Occipital lobe (tissue), 2 donors: ENCODE measurements around the gene BLVRB. TPM values are rescaled to one million over a fixed set of nuclear protein-coding genes. Genes with fewer than 3 reads are reported as not detected.
A peak's percentile ranks its signal among the peaks of the same experiment; 100 is the strongest.
"Not testable (repeated sequence)": the region's sequence is repeated elsewhere in the genome, so short reads cannot be mapped to it uniquely, and the experiment has no call there.

ENCODE experiments used
- DNase-seq: peaks from one replicate; lab custom pipeline; 2025; lab: John Stamatoyannopoulos, UW
- total RNA-seq: library from RNA; depleted of rRNA; stranded (reverse); fragments of >200 nt; gene quantifications from one replicate; pipeline ENCODE4 v1.2.3, GENCODE V29; 2014

The BLVRB gene
- total RNA-seq, 1 donor from 2014 or later: 16.5 TPM

DNA sequence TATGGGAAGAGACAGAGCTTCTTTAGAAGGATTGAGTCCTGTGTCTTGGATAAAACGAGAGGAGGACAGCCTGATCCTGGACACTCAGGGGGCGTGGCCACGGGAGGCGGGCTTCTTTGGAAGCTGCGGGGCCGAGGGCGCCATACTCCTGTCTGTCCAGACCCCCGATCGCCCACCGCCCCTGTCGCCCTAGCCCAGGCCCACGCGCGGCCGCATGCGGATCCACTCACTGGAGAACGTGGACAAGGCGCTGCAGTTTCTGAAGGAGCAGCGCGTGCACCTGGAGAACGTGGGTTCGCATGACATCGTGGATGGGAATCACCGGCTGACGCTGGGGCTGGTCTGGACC lies 24.3 kb upstream of the BLVRB start:
- no peak for DNase-seq

DNA sequence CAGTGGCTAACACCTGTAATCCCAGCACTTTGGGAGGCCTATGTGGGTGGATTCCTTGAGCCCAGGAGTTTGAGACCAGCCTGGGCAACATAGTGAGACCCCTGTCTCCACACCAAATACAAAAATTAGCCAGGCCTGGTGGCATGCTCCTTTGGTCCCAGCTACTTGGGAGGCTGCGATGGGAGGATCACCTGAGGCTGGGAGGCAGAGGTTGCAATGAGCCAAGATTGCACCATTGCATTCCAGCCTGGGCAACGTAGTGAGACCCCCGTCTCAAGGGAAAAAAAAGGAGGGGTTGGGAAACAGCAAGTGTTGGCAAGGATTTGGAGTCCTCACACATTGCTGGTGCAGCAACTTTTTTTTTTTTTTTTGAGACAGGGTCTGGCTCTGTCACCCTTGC lies 20.5 kb upstream of the BLVRB start:
- no peak for DNase-seq

DNA sequence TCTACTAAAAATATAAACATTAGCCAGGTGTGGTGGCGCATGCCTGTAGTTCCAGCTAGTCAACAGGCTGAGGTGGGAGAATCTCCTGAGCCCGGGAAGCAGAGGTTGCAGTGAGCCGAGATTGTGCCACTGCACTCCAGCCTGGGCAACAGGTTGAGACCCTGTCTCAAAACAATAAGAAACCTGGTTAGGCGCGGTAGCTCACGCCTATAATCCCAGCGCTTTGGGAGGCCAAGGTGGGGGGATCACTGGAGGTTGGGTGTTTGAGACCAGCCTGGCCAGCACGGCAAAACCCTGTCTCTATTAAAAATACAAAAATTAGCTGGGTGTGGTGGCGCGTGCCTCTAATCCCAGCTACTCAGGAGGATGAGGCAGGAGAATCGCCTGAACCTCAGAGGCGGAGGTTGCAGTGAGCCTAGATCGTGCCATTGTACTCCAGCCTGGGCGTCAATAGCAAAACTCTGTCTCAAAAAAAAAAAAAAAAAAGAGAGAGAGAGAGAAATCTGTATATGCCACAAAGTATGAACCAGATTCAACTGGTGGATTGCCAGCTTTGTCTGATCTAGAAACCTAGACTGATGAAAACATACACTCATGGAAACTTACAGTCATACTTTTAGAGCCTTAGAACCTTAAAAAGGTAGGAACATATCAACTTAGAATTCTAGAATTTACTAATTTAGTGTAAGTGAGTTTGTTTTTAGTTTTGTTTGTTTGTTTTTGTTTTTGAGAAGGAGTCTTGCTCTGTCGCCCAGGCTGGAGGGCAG lies 10.5 kb upstream of the BLVRB start:
- not testable (repeated sequence) for DNase-seq

DNA sequence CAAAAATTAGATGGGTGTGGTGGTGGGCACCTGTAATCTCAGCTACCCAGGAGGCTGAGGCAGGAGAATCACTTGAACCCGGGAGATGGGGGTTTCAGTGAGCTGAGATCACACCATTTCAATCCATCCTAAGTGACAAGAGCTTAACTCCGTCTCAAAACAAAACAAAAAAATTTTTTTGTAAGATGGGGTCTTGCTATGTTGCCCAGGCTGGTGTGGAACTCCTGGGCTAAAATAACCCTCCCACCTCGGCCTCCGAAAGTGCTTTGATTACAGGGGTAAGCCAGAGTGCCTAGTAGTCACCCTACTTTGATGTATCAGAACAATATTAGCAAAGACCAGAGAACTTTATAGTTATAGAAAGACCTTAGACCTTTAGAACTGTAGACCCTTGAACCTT lies 9.2 kb upstream of the BLVRB start:
- DNase-seq: no peak

DNA sequence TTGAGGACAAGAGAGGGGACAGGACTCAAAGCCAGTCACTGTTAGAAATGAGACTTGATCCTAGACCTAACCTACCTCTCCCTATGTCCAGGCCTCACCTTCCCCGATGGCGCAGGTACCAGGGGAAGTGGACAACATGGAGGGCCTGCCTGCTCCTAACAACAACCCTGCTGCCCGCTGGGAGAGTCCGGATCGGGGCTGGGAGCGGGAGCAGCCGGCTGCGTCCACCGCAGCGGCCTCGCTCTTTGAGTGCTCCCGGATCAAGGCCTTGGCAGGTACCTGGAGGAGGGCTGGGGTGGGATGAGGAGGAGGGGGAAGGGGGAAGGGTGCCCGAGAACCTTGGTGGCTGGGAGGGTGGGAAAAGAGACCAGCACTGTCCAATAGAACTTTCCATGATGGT lies 7.0 kb upstream of the BLVRB start:
- no peak for DNase-seq

DNA sequence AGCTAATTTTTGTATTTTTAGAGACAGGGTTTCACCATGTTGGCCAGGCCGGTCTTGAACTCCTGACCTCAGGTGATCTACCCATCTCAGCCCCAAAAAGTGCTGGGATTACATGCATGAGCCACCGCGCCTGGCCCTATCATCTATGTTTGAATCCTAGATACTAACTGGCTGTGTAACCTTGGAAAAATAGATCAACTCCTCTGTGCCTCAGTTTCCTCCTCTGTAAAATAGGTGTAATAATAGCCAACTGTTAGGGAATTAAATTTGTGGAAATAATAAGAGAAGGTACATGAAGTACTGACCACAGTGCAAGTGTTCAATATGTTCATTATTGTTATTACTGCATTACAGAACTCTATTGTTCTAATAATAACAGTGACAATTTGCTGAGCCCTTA lies 5.6 kb upstream of the BLVRB start:
- DNase-seq: no peak

DNA sequence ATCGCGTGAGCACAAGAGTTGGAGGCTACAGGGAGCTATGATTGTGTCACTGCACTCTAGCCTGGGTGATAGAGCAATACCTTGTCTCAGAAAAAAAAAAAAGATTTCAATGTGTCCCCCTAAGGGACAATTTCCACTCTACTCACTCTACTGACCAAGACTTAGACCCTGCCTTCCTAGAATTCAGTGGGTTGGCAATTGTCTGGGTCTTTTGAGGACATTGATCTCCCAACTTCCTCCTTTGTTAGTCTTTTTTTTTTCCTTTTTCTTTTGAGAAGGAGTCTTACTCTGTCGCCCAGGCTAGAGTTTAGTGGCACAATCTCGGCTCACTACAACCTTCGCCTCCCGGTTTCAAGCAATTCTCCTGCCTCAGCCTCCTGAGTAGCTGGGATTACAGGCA lies 3.5 kb upstream of the BLVRB start:
- DNase-seq: no peak

DNA sequence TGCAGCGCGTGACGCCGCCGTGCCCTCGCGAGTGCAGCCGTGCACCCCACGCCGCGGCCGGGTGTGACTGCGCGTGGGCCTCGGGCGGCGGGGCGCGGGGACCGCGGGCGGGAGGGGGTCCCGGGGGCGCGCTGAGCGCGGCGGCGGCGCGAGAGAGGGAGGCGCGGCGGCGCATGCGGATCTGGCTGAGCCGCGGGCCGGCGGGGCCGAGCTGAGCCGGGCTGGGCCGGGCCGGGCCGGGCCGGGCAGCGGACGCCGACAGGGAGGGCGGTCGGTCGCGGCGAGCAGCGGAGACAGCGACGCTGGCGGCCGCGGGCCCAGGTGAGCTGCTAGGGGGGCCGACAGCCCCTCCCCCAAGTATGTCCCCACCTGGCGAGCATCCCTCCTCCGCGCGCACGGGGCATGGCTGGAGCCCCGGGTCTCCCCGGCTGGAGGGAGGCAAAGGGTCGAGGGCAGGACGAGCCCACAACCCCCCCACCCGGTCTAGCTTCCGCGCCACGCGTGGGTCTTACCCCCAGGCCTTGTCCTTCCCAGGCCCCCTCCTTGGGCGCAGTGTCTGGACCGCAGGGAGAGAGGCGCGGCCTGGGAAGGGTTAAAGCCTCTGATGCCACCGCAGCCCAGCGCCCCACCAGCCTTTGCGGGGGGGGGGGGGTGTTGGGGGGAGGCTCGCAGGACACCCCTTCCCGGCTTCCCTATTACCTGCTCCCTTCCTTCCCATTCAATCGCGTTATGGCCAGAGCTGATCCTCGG lies 1.6 kb upstream of the BLVRB start, which contains the start of gene SPTBN4:
Gene SPTBN4 (plus strand): TSS at position 17 of the 750 bp plus-strand sequence. CDS start 5,621 bp downstream, outside the sequence.
- no peak for DNase-seq

DNA sequence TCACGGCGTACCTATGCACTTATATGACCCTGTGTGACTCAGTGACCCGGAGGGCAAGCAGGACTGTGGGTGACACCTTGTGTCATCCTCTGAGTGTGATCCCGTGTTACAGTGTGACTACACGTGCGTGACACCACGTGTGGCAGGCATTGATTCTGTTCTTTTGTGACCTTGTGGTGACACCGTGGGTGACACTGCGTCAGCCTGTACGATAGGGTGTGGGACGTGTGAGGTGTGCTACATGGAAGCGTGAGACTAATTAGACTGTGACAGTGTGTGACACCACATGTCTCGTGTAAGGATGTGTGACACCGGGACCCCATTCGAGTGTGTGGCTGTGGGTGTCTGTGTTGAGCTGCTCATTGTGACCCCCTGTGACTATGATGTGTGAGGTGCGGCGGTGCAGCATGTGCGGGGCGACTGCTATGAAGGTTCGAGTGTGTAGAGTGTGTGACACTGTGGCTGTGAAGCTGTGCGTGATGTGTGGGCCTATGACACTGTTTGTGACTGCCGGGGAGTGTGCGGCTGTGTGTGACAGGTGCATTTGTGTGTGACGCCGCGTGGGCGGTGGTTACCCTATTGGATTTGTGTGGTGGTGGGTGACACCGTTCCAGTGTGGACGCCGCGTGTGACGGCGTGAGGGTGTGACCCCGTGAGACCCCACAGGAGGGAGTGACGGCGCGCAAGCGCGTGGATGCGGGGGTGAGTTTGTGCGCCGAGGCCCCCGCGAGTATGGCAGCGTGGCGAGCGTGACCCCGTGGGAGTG lies 857 bp upstream of the BLVRB start:
- DNase-seq: no peak

DNA sequence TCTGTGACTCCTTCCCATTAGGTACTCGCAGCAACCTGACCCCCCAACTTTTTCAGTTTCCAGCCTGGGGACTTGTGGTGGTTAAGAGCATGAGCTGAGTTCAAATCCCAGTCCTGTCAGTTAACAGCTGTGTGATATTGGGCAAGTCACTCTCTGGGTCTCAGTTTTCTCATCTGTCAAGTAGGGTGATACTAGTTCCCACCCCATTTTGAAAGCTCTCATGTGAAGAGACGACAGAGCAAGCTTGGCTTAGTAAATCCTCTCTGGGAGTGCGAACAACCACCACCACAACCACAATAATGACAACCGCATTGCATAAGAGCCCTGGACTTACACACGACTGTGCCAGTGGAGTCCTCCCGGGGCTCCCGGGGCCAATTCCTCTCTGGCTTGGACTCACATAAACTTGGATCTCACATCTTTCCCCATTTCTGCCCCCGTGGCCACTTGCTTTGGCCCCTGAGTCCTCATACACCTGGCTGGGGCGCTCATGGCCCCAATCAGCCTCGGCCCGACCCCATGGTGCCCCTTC lies 454 bp downstream of the BLVRB start:
- no peak for DNase-seq

DNA sequence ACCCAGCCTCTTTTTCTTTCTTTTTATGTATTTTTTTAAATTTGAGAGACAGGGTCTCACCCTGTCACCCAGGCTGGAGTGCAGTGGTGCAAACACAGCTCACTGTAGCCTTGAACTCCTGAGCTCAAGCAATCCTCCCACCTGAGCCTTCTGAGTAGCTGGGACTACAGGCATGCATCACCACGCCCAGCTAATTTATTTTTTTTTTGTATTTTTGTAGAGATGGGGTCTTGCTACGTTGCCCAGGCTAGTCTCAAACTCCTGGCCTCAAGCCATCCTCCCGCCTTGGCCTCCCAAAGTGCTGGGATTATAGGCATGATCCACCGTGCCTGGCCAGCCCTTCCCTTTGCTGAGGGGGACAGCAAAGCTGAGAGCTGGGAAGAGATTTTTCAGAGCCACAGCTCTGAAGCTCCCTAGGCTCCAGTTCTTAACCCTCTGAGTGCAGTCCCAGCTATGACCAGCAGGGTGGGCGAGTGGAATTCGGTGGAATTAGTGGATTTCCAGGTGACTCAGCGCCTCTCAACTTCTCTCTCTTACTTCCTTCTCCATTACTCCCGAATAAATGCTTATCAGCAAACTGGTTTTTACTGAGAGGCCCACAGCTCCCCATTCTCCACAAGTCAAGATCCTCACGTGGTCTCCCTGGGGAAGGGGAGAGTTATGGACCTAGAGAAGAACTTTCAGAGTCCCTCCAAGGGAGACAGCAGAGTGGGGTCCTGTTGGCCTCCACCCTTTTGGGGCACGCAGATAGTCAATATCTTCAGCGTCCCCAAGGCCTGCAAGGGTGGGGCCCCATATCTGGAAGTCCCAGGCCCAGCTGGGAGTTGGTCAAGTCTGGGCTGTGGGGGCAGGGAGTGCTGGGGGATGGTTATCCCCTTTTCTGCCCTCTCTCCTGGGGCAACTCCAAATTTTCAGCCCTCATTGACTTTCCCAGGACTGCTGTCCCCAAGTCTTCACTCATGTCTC lies 1.2 kb downstream of the BLVRB start:
- DNase-seq: peak; percentile 71

DNA sequence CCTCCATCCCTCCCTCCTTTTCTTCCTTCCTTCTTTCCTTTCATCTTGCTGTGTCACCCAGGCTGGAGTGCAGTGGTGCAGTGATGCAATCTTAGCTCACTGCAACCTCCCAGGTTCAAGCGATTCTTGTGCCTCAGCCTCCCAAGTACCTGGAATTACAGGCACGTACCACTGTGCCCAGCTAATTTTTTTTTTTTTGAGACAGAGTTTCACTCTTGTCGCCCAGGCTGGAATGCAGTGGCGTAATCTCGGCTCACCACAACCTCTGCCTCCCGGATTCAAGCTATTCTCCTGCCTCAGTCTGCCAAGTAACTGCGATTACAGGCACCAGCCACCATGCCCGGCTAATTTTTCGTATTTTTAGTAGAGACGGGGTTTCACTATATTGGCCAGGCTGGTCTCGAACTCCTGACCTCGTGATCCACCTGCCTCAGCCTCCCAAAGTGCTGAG lies 1.9 kb downstream of the BLVRB start:
- not testable (repeated sequence) for DNase-seq

DNA sequence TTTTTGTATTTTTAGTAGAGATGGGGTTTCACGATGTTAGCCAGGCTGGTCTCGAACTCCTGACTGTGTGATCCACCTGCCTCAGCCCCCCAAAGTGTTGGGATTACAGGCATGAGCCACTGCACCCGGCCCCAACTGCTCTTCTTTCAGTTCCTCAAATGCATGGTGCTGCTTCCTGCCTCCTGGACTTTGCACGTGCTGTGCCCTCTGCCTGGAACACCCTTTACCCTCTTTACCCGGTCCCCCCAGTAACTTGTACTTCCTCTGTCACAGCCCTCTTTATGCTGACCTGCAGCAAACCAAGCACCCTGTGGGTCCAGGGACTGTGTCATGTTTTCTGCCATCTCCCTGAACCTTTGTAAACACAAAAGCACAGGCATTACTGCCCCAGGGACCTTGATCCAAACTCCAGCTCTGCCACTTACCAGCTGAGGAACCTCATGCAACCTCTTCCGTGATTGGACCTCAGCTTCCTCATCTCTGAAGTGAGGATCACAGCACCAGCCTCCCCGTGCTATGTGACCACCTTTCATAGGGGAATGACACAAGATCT lies 3.8 kb downstream of the BLVRB start:
- no peak for DNase-seq

DNA sequence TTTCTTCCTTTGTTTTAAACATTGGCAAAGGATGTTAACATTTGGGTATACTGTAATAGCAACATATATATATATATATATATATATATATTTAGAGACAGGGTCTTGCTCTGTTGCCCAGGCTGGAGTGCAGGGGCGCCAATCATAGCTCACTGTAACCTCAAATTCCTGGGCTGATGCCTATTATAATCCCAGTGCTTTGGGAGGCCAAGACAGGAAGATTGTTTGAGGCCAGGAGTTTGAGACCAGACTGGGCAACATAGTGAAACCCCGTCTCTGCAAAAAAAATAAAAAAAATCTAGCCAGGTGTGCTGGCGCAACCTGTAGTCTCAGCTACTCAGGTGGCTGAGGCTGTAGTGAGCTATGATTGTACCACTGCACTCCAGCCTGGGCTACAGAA lies 5.4 kb downstream of the BLVRB start:
- no peak for DNase-seq

DNA sequence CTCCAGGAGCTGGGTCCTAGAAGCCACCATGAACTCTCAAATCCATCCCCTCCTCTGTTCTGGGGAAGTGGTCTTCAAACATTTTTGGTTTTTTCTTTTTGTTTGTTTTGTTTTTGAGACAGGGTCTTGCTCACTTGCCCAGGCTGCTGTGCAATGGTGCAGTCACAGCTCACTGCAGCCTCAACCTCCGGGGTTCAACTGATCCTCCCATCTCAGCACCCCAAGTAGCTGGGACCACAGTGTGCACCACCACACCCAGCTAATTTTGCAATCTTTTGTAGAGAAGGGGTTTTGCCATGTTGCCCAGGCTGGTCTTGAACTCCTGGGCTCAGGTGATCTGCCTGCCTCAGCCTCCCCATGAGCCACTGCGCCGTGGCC lies 7.0 kb downstream of the BLVRB start:
- no peak for DNase-seq

DNA sequence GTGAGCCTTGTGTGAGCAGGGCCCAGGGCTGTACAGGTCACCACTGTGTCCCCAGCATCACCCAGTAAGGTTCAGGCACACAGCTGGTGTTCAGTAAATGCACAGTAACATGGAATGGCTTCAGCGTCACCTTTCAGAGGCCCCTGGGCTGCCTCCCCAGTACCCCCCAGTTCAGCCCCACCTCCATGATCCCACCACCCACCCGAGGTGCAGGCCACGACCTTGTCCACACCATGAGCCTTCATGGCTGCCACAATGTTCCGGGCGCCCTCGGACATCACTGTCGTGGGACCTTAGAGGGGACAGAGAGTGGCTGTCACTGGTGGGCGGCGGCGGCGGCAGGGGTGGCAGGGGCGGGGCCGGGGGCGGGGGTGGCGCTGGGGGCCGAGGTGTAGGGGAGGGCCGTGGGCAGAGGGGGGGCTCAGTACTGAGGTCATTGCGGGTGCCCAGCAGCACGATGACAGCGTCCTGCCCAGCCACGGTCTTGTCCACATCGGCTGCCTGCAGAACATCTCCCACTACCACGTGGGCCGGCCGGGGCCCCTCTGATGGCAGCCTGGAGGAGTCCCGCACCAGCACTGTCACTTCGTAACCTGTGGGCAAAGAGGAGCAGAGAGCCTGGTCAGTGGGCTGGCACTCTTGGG lies 7.5 kb downstream of the BLVRB start:
- no peak for DNase-seq

DNA sequence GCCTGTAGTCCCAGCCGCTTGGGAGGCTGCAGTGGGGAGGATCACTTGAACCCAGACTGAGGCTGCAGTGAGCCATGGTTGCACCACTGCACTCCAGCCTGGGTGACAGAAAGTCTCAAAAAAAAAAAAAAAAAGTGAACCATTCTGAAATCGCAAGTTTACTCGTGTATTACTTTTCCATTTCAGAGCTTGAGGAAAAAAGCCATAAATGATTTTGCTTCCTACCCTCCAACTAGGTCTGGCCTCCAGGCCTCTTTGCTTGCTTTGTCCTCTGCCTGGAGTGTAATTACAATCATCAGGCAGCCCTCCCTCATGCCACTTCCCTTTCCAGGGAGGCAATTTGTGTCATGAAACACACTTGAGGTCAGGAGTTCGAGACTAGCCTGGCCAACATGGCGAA lies 8.5 kb downstream of the BLVRB start:
- no peak for DNase-seq

DNA sequence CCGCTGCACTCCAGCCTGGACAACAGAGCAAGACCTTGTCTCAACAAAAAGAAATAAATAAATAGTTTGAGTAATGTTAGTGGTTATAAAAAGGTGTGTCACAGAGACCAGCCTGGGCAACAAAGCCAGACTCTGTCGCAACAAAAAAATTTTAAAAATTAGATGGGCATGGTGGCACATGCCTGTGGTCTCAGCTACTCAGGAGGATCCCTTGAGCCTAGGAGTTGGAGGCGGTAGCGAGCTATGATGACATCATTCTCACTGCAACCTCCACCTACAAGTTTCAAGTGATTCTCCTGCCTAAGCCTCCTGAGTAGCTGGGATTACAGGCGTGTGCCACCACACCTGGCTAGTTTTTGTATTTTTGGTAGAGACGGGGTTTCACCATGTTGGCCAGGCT lies 11.6 kb downstream of the BLVRB start:
- not testable (repeated sequence) for DNase-seq

DNA sequence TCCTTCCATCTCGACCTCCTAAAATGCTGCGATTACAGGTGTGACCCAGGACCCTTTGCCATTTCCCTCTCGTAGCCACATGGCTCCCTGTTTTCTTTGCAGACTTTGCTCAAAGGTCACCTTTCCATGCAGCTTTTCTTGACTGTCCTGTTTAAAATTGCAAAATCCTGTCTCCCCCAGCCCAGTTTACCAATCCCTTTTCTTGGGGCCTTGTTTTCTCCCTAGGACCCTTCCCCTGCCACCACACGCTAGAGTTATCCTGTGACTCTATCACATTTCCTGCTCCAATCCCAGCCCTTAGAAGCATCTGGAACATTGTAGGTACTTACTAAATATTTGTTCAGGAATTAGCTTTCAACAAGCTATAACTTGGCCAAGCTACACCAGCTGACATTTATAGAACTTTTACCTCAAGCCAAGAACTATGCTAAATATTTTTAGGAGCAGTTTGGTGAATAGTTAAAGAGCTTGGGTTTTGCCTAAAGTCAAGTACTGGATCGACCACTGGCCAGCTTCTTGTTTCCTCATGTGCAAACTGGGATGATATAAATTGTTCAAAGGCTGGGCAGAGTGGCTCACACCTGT lies 12.3 kb downstream of the BLVRB start:
- DNase-seq: no peak

DNA sequence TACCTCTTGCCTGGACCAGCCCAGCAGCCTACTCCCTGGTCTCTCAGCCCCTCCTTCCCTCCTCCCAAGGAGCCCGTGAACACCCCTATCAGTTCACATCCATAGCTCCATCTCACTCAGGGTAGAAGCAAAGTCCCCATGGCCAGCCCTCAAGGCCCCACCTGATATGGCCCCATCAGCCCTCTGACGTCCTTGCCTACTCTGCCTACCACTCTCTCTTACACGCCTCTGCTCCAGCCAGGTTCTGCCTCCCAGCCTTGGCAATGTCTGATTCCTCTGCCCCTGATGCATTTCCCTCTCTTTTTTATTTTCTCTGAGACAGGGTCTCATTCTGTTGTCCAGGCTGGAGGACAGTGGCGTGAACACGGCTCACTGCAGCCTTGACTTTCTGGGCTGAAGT lies 13.5 kb downstream of the BLVRB start:
- no peak for DNase-seq
